HG03025 (cell line): ENCODE measurements around the gene LRTM1.

Experiments used
- ATAC-seq: cut with Tn5 transposase; IDR thresholded peaks from one replicate; pipeline ENCODE4 v1.9.1; 2021; ENCODE audit warnings: mild to moderate bottlenecking, moderate library complexity; ENCODE audit not compliant: unreplicated experiment, low FRiP score

Gene LRTM1

DNA sequence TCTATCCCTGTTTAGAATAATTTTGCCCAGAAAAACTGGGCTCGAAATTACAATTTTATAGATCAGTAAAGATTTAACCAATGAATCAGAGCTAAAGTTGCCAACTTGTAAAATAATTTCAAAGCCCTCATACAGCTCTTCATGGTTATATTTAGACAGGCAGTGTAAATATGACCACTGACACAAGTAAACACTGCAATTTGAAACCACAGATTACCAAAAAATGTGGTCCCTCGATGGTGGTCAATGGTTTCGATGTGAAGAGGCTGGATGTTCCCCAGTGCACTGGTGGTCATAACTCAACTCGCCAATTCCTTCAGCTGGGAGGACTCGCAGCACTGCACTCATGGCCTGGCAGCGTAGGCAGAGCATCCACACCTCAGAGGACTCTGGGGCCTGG is 28.6 kb downstream of the LRTM1 start:
- no peak for ATAC-seq

DNA sequence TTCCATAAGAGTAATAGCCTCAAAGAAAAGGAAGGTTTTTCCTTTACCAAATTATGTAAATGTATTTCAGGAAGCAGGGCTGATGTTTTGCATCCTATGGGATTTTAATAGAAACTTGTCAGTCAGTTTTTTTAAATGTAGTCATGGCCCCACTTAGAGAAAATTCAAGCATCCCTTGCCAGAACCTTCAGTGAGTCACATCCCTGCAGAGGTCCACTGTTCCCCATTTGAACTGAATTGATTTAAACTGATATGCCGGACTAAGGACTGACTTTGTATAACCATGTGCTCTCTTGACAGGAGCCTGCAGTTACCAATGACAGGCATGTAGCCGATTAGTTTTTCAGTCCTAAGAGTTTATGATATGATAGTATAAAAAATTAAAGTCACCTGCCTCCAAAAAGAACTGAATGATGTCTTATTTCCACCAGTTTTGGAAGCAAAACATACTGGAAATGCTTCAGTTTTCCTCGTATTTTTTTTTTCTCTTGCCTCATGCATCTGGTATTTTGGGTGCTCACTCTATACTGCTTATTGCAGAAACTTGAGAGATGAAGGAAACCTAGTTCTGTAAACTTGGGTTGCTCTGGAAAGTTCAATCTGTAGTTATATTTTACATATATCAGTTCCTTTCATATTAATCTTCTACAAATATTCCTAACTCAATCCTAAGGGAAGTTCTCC is 30.7 kb downstream of the LRTM1 start:
- ATAC-seq = no peak

DNA sequence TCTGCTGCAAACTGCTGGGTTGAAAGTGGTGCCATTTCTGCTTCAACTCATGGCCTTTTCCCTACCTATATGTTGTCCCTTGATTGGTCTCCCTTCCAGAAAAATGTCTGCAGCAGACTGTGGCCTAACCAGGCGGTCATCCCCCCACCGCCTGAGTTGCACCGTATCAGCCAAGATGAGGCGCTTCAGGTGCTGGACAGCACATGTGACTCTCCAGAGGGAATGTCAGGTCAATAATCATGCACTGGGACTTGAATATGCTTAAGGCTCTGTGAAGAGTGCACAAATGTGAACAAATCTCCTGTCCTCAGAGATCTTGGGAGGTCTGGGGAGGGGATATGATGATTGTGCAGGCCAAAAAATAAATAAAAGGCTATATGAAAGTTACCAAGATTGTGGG is 32.2 kb downstream of the LRTM1 start:
- no peak for ATAC-seq

DNA sequence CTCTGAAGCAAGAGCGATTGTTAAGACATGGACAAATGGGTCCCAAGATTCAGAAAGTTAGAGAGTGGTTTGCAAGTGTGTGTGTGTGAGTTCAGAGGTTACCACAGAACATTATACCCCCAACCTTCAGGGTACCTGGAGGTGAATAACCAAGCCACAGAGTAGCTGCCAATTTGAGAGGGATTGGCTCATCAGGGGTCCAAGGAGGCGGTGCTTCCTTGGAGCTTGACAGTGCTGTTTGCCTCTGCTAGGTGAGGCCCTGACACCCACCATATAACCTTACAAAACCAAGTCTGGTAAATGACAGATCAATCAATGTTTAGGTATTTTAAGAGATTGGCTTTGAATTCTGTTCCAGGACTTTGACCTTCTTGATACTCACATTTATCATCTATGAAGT is 35.7 kb downstream of the LRTM1 start:
- no peak for ATAC-seq

DNA sequence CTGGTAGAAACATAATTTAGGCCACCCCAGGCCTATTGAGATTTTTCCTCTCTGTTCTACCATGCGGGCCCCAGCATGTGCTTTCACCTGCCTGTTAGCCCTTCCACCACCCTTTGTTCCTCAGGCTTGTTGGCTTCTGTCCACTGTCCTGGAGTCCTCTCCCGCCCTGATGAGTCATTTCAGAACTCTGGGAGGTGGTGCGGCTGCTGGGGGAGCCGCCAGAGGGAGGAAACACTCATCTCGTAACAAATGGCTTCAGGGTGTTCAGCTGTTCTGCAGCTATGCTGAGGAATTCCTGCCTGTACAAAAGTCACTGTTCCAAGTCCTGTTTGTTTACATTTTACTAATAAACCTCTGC is 36.3 kb downstream of the LRTM1 start:
- ATAC-seq = no peak

DNA sequence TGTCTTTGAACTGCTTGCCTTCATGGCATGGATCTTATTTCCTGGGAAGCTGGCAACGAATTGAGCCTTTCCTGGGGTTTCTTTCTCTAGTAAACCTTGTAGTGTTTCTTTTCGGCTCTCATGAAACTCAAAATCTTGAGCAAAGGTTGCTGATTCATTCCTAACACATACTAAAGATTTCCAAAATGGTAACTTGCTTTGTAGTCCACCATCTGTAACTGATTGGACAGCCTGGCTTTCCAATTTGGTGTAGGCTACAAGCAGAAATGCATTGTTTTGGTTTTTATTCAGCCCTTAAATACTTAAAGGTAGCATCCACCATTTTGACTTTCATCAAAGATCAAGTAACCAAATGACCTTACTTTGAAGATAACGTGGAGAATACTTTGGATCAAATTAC is 38.1 kb downstream of the LRTM1 start:
- ATAC-seq = no peak

DNA sequence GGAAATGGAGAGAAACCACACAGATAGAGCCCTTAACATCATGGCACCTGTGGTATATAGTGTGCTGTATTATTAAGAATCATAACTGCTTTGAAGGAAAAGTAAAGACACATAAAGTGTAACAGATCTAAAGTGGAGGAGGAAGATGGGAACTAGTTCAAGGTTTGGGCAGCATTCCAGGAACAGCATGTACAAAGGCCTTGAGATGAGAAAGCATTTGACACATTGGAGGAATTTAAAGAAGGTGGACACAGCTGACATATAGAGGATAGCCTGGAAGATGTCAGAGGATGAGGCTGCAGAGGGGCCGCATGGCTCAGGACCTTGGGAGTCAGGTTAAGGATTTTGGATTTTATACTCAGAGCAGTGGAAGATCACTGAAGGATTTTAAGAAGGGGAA is 39.0 kb downstream of the LRTM1 start:
- ATAC-seq = no peak

DNA sequence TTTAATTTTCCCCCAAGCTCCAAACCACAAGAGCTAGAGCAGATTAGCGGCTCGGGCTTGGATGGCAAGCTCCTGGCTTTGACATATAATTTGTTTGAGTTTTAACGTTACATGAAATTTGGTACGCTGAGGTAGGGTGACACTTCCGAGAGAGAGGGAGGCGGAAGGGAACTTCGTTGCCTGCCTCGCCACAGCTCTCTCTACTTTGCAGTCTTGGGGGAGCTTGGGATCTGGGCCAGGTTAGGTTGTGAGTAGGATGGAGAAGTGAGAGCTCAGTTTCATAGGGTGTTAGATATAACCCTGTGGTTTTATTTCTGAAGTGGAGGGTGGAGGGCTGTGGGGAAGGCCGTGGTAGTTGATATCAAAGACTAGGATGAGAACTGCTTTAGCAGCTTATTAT is 39.7 kb downstream of the LRTM1 start:
- no peak for ATAC-seq

DNA sequence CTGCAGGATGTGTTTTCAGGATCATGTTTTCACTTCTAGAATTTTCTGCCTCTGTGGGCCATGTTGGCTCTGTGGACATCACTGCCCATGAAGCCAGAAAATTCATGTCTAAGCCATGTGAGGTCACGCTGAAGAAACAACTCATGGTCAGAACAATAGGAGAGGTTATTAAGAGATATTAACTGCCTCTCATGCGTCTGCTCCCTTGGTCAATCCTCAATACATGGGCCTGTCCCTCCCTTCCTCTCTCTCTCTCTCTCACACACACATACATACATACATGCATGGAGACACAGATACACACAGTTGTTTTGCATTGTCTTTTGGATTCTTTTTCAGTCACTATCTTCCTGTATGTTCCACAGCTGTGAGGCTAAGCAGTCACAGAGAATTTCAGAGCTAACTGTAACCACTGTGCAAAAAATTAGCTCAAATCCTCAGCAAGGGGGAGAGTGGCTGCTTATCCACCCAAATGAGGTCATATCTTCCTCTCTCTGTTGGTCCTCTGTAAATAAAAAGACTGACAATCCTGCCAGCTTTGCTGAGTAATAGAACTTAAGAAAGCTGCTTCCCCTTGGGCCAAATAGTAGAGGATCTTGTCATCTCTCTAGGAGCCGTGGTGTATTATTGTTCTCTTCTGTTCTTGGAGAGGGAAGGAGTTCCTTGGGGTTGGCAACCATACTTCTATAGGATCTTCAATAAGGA is 45.6 kb downstream of the LRTM1 start:
- no peak for ATAC-seq

DNA sequence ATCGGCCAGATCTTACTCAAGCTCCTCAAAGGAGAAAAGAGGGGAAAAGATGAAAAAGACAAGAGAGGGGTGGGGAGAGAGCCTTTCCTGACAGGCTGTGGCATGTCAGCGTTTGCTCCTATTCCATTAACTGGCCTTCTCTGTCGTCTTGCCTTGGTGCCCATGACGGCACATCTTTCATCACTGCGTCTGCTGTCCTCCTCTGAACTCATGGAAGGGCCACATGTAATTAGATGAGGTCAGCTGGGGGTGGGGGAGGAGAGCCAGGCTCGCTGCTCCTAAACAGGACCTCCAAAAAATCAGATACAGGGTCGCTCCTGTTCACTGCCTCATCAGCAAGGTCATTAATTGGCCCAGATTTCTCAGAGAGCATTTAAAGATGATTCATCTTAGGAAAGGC is 49.7 kb downstream of the LRTM1 start:
- ATAC-seq = no peak

DNA sequence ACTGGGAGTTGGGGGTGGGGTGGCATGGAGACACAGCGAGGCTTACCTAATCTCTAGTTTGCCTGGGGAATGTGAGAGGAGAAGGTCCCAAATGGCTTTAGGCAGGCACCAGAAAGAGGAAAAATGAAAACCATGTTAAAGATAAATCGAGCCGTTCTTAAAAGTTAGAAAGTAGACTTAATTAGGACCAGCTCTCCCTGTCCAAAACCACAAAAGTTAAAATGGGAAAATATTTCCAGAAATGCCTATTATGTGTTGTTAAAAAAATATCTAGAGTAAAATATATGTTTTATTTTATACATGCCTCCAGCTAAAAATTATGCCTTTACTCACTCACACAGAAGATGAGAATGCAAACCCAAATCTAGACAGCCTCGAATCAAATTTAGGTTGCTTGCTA is 50.1 kb downstream of the LRTM1 start:
- ATAC-seq = no peak

DNA sequence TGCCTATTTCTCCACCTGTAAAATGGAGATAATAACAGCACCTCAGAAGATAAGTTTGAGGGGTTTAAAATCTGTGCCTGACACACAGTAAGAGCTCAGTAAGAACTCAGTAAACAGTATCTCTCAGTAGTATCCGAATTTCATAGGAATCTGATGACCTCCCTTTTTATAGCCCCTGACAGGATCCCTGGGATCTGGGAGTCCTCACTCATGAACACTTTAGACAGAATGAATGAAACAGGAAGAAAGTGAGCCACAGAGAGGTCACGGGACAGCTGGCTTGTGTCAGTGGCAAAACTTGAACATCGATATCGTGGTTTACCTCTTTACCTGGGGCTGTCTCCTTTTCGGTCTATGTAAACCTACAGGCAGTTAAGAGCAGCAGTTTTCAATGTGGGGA is 51.2 kb downstream of the LRTM1 start:
- ATAC-seq = no peak

DNA sequence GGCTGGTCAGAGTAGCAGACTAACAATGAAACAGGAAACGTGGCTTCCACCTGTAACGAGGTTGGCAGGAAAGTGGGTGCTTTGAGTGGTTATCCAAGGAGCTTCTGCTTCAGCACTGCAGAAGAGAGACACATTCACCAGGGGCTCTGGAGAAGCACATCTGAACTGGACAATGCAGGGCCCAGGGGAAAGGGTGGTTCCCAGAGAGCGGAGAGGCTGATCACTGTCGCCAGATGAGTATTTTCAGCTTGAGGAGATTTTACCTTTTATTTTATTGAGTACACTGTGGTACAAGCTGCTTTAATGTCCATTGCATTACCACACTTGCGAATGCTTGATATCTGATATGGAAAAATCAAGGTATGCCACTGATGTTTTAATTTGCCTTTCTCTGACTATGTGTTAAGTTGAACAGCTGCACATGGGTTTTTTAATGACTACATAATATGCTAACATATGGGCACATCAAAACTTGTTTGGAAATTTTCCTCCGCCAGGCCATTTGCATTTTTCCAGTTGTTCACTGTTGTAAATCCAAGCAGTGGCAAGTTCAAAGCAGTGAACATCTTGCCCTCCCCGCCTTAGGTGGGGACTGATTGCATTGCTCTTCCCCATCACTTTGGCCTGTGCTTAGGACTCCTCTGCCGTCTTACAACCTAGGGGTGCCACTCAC is 52.1 kb downstream of the LRTM1 start:
- ATAC-seq = no peak

DNA sequence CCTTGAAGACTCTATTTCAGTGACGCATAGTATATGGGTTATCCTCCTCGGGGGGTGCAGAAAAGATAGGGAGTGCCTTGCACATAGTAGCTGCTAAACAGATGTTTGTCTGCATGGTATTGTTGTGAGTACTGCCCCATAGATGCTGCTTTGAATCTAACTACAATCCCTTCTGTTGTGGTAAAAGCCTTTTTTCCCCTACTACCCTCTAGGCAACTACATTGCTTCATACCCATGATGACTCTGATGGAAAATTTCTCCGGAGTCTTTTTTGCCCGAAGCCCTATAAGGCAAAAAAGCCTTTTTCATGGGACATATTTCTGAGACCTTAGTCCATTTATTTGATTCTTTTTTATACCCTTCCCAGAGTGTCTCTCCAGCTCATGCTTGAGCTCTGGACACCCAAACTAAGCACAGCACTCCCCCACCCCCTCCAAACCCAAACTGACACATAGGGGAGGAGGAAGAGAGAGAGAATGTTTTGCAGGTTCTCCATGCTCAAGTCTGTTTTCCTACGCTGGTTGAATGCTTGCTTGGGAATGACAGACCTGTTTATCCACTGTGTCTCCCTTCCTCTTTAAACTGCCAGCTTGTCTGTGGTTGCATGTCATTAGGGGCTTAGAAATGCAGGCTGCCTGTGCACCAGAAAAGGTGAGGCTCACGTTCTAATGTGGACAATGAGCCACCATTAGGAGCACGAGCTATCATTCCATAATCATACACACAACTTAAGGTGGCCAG is 52.9 kb downstream of the LRTM1 start:
- no peak for ATAC-seq

DNA sequence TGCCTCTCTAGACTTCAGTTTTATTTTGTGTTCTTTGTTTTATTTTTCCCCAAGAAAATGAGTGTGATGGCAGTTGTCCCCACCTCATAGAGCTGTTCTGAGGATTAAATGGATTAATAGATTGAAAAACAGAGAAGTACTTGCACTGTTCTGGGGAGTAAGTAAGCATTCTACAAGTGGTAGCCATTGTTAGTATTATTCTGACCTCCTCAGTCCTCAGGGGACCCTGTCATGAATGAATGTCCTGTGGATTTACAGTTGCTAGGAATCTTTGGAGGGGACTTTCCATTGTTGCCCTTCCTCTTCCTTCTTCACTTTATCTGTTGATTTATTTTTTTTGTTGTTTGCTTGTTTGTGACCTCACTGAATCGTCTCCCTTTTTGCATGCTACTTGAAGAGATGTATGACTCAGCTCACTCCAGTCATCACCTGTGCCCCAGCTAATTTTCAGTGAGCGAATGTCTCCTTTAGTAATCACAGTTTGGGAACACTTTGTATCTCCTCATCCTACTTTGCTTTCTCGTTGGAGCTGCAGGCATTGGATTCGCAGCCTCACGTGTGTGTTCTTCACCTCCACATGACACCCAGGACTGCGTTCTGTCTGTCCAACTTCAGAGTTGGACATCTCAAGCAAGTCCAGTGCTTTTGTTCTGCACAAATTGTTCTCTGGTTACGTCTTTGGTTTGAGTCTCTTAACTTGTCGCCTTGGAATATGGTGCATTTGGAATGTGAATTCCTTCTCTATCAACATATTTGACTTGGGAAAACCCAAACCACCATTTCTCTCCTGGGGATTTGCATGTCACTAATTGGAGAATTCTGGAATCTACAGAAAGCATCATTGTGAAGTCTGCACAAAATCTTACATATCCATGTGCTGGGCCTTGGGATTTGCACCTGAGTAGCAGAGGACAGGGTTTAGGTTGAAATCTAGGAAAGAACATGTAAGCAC is 54.5 kb downstream of the LRTM1 start:
- no peak for ATAC-seq

DNA sequence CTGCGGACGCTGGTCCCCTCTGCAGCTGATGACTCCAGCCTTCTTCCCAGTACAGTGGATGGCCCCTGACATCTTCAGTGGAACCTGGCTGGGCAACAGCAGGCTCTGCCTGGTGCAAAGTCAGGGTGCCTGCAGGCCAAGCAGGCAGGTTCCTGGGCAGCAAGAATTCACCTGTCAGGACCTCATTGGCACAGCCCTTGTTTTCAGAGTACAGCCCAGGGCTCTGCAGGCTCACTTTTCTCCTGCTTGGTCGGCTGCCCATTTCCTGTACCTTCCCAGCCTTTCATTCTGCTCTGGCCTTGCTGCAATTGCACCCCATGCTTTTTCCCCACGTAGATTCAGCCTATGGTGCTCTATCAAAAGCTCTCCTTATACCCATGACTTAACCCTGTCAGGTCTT is 56.0 kb downstream of the LRTM1 start:
- ATAC-seq = no peak

DNA sequence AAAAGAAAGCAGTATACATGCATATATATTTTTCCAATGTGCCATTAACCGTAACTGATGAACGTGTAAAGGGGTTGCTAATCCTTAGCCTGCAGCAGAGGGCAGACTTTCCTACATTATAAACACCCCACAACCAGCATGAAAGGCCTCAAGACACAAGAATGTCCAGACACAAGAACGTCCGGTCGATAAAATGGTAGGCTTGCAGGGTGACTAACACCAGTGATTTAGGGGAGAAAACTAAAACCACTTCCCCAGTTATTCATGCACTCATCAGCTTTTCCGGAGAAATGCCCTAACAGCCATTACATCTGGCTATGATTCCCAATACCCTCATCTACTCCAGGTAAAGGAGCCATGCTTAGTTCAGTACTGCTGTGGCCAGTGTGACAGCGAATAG is 57.4 kb downstream of the LRTM1 start:
- ATAC-seq = no peak
